Stimulated activated naive B cell treated with anti-CD40 and anti-IgM and Interleukin-4, amounts not matched to agents 10 μg/mL and 1 μg/mL and 100 μg/mL, for 72 hours (primary cell): ENCODE data around the gene CCZ1.
"Not testable (repeated sequence)": the region's sequence is repeated elsewhere in the genome, so short reads cannot be mapped to it uniquely, and the experiment has no call there.

Experiments used
- ATAC-seq, 2 donors: fragments of 150-1000 bp; cut with Tn5 transposase; replicated peaks; 2 replicates each; pipeline ENCODE4 v1.10.0; 2021; ENCODE audit warnings: moderate library complexity in 1 of 2
- DNase-seq: peaks from one replicate; pipeline ENCODE4 v3.0.0; 2021
- H3K27ac Mint-ChIP-seq: one replicate; pipeline ENCODE4 v1.8.0; 2022; ENCODE audit warnings: mild to moderate bottlenecking, mixed read lengths
- H3K27me3 Mint-ChIP-seq, 2 donors: one replicate each; pipeline ENCODE4 v1.8.0; 2022; ENCODE audit warnings: mixed read lengths in 2 of 2
- H3K36me3 Mint-ChIP-seq, 2 donors: one replicate each; pipeline ENCODE4 v1.8.0; 2022; ENCODE audit warnings: mixed read lengths in 2 of 2, mild to moderate bottlenecking in 1 of 2
- H3K4me1 Mint-ChIP-seq, 2 donors: one replicate each; pipeline ENCODE4 v1.8.0; 2022; ENCODE audit warnings: mixed read lengths in 2 of 2, mild to moderate bottlenecking in 1 of 2
- H3K4me3 Mint-ChIP-seq, 2 donors: one replicate each; pipeline ENCODE4 v1.8.0; 2022; ENCODE audit warnings: mild to moderate bottlenecking in 2 of 2, mixed read lengths in 2 of 2, moderate library complexity in 1 of 2
- H3K9me3 Mint-ChIP-seq, 2 donors: one replicate each; pipeline ENCODE4 v1.8.0; 2022; ENCODE audit warnings: mixed read lengths in 2 of 2, mild to moderate bottlenecking in 1 of 2

The CCZ1 gene

DNA sequence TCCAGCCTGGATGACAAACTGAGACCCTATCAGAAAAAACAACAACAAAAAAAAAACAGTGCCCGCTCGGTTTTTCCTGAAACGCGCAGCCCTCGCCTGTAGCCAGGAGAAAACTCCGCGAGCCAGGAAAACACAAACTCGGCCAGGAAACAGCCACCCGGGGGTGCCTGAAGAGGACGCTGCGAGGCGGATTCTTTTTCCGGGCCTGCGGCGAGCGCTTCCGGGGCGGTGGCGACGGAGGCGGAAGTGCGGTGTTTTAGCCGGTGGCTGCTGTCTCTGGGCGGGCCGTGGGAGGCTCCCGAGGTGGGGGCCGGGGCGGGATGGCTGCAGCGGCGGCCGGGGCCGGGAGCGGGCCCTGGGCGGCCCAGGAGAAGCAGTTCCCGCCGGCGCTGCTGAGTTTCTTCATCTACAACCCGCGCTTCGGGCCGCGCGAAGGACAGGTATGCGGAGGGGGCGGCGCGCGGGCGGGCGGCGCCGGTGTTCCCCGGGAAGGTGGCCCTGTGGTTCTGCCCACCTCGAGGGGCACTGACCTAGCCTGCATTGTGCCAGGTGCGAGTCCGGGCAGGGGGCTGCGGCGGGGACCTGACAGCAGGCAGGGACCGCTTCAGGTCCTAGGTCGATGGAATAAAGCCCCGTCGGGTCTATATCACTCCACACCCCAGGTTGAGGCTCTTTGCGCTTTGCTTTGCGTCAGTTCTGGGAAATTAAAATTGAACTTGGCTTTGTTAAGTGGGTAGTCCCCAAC, at the start of gene CCZ1:
Gene CCZ1, plus strand, starts transcription at position 254 of the 745 bp plus-strand sequence. Its CDS starts 67 bp downstream, at position 321.
- not testable (repeated sequence) for H3K9me3 Mint-ChIP-seq, H3K36me3 Mint-ChIP-seq, H3K27me3 Mint-ChIP-seq, H3K4me1 Mint-ChIP-seq
- H3K27ac Mint-ChIP-seq, result peak within 1 kb of the TSS; percentile 94
- peak; percentile 20 for DNase-seq
- peak; percentile 94 to 96 for ATAC-seq
- H3K4me3 Mint-ChIP-seq, result peak within 1 kb of the TSS; percentile 85 to 90

DNA sequence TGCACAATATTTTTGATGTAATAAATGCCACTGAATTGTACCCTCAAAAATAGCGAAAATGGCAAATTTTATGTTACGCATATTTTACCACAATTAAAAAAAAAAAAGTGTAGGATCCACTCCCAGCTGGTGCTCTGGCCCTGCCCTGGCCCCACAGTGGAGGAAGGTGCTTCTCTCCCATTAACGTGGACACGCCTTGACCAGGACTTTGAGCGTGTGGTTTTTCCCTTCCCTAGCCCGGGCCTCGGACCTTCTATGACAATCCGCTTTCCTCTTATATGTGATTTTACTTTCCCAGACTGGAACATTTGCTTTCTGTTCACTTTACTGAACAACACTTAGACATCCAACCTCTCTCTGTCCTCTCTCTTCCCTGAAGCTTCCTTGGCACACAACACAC, 47.6 kb upstream of the CCZ1 start:
- H3K9me3 Mint-ChIP-seq, result no peaks in the 10 kb centered on the region
- no peak overlapping the region for H3K4me3 Mint-ChIP-seq
- ATAC-seq, result no peak
- no peaks in the 10 kb centered on the region for H3K4me1 Mint-ChIP-seq
- H3K27me3 Mint-ChIP-seq, result no peaks in the 10 kb centered on the region
- no peak for DNase-seq
- H3K36me3 Mint-ChIP-seq, result peaks cover 0 to 4% of the 10 kb centered on the region in 2 donors
- H3K27ac Mint-ChIP-seq, result no peak overlapping the region

DNA sequence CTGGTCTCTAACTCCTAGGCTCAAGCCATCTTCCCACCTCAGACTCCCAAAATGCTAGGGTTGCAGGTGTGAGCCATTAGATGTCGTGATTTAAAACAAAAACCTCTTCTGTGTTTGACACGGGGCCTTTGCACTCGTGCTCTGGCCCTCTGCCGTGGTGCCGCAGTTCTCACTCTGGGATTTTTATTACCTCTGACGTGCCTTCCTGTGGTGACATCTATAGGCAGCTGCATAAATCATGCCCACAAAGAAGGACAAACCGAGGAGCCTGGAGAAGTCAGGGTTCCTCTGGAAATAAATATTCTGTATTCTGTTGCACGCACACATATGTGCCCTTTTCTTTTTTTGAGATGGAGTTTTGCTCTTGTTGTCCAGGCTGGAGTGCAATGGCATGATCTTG, 43.8 kb upstream of the CCZ1 start:
- ATAC-seq, result no peak
- H3K36me3 Mint-ChIP-seq, result peaks cover 0 to 4% of the 10 kb centered on the region in 2 donors
- no peak overlapping the region for H3K4me3 Mint-ChIP-seq
- H3K27me3 Mint-ChIP-seq, result no peaks in the 10 kb centered on the region
- H3K9me3 Mint-ChIP-seq, result no peaks in the 10 kb centered on the region
- no peak for DNase-seq
- H3K27ac Mint-ChIP-seq, result no peak overlapping the region
- H3K4me1 Mint-ChIP-seq, result peaks cover 0 to 2% of the 10 kb centered on the region in 2 donors

DNA sequence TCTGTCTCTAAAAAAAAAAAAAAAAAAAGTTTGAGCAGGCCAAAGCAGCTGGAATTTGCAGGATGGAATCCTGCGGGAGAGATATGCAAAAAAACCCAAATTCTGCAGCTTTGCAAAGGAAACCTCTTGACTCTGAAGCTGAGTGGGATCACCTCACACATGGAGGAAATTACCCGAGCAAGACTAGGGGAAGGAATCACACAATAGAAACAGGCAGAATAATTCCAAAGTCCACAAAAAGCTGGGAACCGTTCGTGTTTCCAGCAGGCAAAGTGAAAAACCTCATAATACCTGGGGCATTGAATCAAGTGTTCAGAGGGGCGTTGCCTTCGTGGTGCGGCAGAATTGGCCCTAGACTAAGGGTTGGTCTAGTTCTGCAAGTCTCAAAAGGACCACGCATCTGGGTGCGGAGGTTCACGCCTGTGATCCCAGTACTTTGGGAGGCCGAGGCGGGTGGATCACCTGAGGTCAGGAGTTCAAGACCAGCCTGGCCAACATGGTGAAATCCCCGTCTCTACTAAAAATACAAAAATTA, 41.4 kb upstream of the CCZ1 start:
- not testable (repeated sequence) for H3K4me1 Mint-ChIP-seq, H3K4me3 Mint-ChIP-seq, H3K9me3 Mint-ChIP-seq, H3K36me3 Mint-ChIP-seq, H3K27me3 Mint-ChIP-seq, ATAC-seq, DNase-seq
- peak overlapping the region; percentile 56 for H3K27ac Mint-ChIP-seq

DNA sequence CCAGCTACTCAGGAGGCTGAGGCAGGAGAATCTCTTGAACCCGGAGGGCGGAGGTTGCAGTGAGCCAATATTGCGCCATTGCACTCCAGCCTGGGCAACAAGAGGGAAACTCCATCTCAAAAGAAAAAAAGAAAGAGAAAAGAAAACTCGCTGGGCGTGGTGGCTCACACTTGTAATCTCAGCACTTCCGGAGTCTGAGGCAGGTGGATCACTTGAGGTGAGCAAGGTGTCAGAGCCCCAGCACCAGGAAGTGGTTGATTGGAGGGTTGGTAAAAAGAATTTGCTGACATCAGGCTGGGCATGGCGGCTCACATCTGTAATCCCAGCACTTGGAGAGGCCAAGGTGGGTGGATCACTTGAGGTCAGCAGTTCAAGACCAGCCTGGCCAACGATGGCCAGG, 40.0 kb upstream of the CCZ1 start:
- H3K4me3 Mint-ChIP-seq, H3K27me3 Mint-ChIP-seq, H3K4me1 Mint-ChIP-seq, H3K36me3 Mint-ChIP-seq, DNase-seq, H3K27ac Mint-ChIP-seq, ATAC-seq, H3K9me3 Mint-ChIP-seq: not testable (repeated sequence)

DNA sequence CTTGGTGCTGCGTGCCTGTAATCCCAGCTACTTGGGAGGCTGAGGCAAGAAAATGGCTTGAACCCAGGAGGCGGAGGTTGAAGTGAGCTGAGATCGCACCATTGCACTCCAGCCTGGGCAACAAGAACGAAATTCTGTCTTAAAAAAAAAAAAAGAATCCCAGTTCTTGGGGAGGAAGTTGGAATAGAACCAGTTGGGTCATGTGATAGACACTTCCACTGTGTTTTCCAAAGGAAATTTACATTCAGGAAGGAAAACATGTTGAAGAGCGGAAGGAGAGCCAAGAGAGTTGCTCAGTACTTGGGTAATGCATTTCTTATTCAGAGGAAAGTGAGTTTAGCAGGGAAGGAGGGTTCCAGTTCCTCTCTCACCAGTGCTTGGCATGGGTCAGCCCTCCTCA, 37.3 kb upstream of the CCZ1 start:
- not testable (repeated sequence) for DNase-seq, H3K4me3 Mint-ChIP-seq, H3K27ac Mint-ChIP-seq, H3K36me3 Mint-ChIP-seq, H3K9me3 Mint-ChIP-seq, ATAC-seq, H3K27me3 Mint-ChIP-seq, H3K4me1 Mint-ChIP-seq

DNA sequence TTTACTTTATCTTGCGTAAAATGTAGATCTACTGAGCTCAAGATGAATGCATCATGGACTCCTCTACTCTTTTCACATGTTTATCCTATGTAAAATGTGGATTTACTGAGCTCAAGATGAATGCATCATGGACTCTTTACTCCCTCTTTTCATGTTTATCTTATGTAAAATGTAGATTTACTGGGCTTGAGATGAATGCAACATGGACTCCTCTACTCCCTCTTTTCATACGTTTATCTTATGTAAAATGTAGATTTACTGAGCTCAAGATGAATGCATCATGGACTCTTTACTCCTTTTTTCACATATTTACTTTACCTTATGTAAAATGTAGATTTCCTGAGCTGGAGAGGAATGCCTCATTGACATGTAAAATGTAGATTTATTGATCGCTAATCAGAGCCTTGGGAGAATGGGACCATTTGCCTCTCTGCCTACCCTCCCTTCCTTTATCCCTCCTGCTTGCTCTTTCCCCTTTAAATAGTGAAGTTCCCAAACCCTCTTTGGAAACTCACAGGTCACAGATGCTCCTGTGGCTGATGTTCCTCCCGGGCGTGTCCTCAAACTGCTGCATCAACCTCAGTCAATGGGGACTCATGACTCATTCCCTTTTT, 35.7 kb upstream of the CCZ1 start:
- ATAC-seq, H3K4me3 Mint-ChIP-seq, H3K9me3 Mint-ChIP-seq, H3K36me3 Mint-ChIP-seq, H3K27me3 Mint-ChIP-seq, DNase-seq, H3K4me1 Mint-ChIP-seq, H3K27ac Mint-ChIP-seq: not testable (repeated sequence)

DNA sequence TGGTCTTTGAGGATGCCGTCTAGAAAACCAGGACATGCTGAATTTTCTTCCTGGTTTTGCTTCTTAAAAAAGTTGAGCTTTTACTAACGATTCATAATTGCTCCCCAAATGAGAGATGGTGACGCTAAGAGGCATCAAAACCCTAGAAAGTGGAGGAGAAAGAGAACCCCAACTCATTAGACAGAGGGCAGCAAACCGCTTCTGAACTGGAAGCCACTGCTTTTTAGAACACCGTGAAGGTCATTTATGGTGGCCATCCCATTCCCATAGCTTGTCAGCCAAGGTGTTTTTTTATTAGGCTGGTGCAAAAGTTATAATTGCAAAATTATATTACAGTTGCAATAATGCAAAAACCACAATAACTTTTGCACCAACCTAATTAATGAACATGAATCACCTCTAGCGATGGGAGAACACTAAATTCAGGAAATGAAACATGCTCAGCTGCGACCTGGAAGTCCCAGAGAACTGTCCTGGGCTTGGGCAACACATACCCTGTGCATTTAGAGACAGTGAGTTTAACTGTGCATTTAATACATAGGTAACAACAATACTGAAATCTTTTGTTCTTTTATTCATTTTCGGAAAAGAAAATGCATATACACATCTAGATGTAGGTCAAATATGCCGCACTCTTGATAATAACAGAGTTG, 33.1 kb upstream of the CCZ1 start:
- Mint-ChIP-seq H3K36me3 (peaks cover 7 to 15% of the 10 kb centered on the region in 2 donors), H3K27me3 (peaks cover 8 to 14% of the 10 kb centered on the region in 2 donors)
- H3K27ac Mint-ChIP-seq, H3K9me3 Mint-ChIP-seq, H3K4me1 Mint-ChIP-seq, DNase-seq, H3K4me3 Mint-ChIP-seq: not testable (repeated sequence)
- ATAC-seq, result peak; percentile 53 to 67

DNA sequence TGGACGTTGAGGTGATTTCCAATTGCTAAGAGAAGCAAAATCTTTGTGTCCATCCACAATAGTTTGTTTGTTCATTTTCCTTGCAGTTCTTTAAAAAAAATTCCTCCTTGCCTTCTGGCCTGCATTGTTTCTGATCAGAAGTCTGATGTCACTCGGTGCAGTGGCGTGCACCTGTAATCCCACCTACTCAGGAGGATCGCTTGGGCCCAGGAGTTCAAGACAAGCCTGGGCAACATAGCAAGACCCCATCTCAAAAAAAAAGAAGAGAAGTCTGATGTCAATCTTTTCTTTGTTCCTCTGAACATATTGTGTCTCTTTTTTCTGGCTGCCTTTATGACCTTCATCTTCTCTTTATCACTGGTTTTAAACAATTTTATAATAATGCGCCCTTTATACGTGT, 31.5 kb upstream of the CCZ1 start:
- Mint-ChIP-seq H3K27ac (no peak overlapping the region), H3K4me1 (peaks cover 0 to 2% of the 10 kb centered on the region in 2 donors), H3K4me3 (no peak overlapping the region), H3K27me3 (peaks cover 8 to 14% of the 10 kb centered on the region in 2 donors), H3K36me3 (peaks cover 7 to 15% of the 10 kb centered on the region in 2 donors), H3K9me3 (no peaks in the 10 kb centered on the region)
- DNase-seq, result no peak
- no peak for ATAC-seq

DNA sequence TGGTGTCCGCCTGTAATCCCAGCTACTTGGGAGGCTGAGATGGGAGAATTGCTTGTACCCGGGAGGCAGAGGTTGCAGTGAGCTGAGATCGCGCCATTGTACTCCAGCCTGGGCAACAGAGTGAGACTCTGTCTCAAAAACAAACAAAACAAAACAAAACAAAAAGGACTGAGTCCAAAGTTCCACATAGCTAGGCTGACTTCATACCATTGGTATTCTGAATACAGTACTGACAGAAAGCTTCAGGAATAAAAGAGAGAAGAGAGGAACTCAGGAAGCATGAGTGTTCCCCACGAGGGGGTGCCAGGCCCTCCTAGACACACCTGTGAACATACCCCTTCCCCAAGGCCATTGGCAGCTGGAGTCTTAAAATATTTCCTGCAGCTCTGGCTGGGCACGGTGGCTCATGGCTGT, 29.6 kb upstream of the CCZ1 start:
- not testable (repeated sequence) for ATAC-seq, H3K4me3 Mint-ChIP-seq, H3K27me3 Mint-ChIP-seq, H3K4me1 Mint-ChIP-seq, DNase-seq, H3K27ac Mint-ChIP-seq, H3K9me3 Mint-ChIP-seq
- H3K36me3 Mint-ChIP-seq, result peaks cover 7 to 11% of the 10 kb centered on the region in 2 donors

DNA sequence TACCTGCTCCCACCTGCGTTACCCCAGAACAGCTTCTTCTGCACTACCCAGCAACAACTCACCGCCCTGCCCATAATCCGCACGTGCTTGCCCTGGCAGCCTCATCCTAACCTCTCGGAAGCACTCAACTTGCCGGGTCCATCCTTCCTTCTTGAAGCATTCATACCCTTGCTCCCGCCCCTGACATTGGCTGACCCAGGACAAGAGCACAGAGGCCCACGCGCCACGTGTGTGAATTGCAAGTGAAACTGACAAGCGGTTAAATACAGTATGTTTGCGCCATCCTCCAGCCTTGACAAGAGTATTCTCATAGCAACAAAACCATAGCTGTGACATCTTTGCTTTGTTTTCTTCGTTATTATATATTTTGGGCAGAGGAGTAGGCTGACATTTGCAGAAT, 28.8 kb upstream of the CCZ1 start:
- Mint-ChIP-seq H3K27me3 (peaks cover 5 to 8% of the 10 kb centered on the region in 2 donors), H3K36me3 (peaks cover 7 to 11% of the 10 kb centered on the region in 2 donors), H3K4me3 (no peak overlapping the region), H3K9me3 (no peaks in the 10 kb centered on the region), H3K4me1 (peaks cover 0 to 2% of the 10 kb centered on the region in 2 donors), H3K27ac (no peak overlapping the region)
- ATAC-seq, result no peak
- DNase-seq, result no peak

DNA sequence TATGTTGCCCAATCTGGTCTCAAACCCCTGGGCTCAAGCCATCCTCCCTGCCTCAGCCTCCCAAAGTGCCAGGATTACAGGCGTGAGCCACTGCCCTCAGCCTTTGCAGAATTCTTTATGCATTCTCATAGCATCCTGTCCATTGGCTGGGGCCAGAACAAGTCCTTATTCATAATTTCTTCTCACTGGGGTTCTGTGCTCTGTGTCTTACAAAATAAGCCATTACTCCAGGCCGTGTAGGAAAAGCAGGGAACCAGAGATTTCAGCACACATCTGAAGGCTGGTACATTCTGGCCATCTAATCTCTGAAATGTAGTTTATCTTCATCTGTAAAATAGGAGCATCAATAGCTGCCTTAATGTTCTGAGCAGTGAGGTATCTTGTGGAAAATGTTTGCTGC, 28.2 kb upstream of the CCZ1 start:
- DNase-seq (no peak), ATAC-seq (no peak)
- Mint-ChIP-seq H3K4me3 (no peak overlapping the region), H3K36me3 (peaks cover 7 to 11% of the 10 kb centered on the region in 2 donors), H3K4me1 (peaks cover 0 to 2% of the 10 kb centered on the region in 2 donors), H3K27ac (no peak overlapping the region), H3K27me3 (peaks cover 5 to 8% of the 10 kb centered on the region in 2 donors), H3K9me3 (no peaks in the 10 kb centered on the region)

DNA sequence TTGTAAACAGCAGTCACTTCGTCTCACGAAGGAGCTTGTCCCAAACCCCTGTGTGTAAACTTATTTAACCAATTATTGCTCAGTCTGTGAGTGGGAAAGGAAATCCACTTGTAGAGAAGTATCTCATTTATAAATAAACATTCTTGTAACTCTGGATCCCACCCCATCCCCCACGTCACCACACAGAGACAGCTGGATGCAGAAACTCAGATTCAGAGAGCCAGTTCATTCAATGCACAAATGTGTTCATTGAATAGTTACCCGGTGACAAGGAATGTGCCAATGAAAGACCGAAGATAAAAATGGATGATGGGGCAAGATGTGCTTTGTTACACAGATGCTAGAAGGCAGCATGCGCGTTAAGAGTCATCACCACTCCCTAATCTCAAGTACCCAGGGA, 26.2 kb upstream of the CCZ1 start:
- no peak for ATAC-seq
- Mint-ChIP-seq H3K4me1 (no peaks in the 10 kb centered on the region), H3K9me3 (no peaks in the 10 kb centered on the region), H3K27ac (no peak overlapping the region), H3K36me3 (peaks cover 7 to 10% of the 10 kb centered on the region in 2 donors), H3K27me3 (peaks cover 0 to 5% of the 10 kb centered on the region in 2 donors), H3K4me3 (no peak overlapping the region)
- no peak for DNase-seq

DNA sequence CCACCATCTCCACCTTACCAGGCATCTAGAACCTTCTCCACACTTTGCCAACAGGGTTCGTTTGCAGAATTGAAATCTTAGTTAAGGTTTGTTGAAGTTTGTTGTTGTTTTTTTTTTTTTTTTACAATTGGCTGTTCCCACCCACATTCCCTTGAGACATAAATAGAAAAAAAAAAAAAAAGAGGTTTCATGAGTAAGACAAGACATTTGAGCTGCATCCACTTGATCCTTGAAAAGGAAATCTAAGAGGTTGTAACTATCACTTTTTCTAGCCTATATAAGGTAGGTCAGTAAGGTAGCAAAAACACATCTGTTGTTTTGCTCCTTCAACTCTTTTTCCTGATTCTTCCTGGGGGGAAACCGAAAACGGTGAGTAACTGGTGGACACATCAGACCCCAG, 18.9 kb upstream of the CCZ1 start:
- not testable (repeated sequence) for H3K36me3 Mint-ChIP-seq, H3K4me3 Mint-ChIP-seq, DNase-seq, H3K9me3 Mint-ChIP-seq, H3K27ac Mint-ChIP-seq, H3K4me1 Mint-ChIP-seq, H3K27me3 Mint-ChIP-seq, ATAC-seq

DNA sequence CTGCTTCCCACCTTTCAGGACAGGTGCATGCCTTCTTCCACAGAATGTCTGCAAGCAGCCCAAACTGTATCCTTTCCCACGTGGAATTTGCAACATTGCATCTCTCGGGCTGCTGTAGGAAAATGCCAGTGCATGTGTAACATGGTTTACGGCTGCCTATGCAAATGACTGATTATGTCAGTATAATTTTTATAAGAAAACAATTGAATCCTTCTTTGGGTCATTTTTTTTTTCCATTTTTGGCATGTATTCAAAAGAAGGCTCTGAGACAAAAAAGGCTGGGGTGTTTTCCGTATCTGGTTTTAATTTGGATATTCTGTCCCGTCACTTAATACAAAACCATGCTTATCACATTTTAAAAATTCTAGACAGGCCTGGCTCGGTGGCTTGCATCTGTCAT, 18.4 kb upstream of the CCZ1 start:
- not testable (repeated sequence) for H3K27ac Mint-ChIP-seq, H3K4me3 Mint-ChIP-seq

More for the DNA sequence above, 18.4 kb upstream of the CCZ1 start:
- H3K9me3 Mint-ChIP-seq, H3K4me1 Mint-ChIP-seq, H3K36me3 Mint-ChIP-seq, ATAC-seq, DNase-seq, H3K27me3 Mint-ChIP-seq: not testable (repeated sequence)
